Measurements from ENCODE around the gene MFGE8. TPM values are rescaled to one million over a fixed set of nuclear protein-coding genes. Genes with fewer than 3 reads are reported as not detected.

MFGE8 gene
- total and polyA plus RNA-seq, 9 of the 15 experiments (the other 6 are each of a cell fraction or from before 2014, with no cell fraction given): 2.3 to 142 (median 62.3) TPM

DNA sequence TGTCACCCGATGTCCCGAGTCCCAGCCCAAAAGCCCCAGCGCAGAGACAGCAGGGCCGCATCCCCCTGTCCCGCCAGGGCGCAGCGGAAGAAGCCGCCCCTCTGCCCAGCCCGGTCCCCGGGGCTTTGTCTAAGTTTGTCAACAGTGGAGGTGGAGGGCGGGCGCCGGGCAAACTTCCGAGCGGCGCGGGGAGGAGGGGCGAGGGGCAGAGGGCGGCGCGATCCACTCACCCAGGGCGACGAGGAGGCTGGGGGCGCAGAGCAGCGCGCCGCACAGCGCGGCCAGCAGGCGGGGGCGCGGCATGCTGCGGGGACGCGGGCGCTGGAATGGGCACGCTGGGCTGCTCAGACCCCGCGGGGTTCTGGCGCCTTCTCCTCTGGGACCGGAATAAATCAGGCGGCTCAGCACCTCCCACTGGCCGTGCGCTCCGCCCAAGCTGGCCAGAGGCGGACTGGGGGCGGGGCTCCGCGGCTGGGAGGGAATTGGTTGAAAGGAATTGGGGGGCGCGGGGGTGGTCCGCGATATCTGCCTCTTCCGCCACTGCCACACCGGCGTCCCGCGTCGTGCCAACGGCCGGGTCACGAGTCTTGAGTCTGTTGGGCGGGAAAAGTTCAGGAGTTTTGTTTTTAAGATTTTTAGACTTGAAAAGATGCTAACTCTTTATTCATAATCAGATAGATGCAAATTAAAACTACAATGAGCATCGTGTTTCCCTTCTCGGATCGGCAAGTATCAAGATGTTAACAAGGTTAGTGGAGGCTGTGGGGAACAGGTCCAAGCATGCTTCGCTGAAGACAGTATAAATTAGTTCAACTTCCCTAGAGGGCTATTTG lies at the start of gene MFGE8 (continued):
- TF ChIP-seq DACH1 (IDR thresholded peaks at IDR 0.05; ENCODE audit: partially characterized antibody) (no peak), TAF1 (IDR thresholded peaks at IDR 0.05; ENCODE audit: control insufficient read depth, extremely low read depth, insufficient read depth, low read length, severe bottlenecking) (peak; percentile 47), L3MBTL2 (IDR thresholded peaks at IDR 0.05) (peak; percentile 55; the same call in 1 of the 2 replicates), ATF4 (CRISPR knock-in tag; IDR thresholded peaks at IDR 0.05) (no peak), PPARD (CRISPR knock-in tag; IDR thresholded peaks at IDR 0.05) (no peak), NONO (IDR thresholded peaks at IDR 0.05; ENCODE audit: low read depth in 2 of 2, low read length in 1 of 2) (peak; percentile 63 to 97; a peak in 3 of 4 replicates), CREM (IDR thresholded peaks at IDR 0.05; ENCODE audit: low read depth) (peak; percentile 36; the same call in 1 of the 2 replicates), ZNF507 (tag; conservative IDR thresholded peaks at IDR 0.05) (no peak), ZNF449 (CRISPR knock-in tag; IDR thresholded peaks at IDR 0.05) (no peak), SMAD1 (IDR thresholded peaks at IDR 0.05; ENCODE audit: low read depth, low read length, partially characterized antibody) (peak; percentile 9), ILF3 (IDR thresholded peaks at IDR 0.05; ENCODE audit: borderline replicate concordance) (no peak), PRMT5 (CRISPR knock-in tag; IDR thresholded peaks at IDR 0.05) (no peak), HEY1 (CRISPR knock-in tag; IDR thresholded peaks at IDR 0.05; ENCODE audit: borderline replicate concordance) (no peak), ZNF696 (CRISPR knock-in tag; conservative IDR thresholded peaks at IDR 0.05) (no peak), CCAR2 (IDR thresholded peaks at IDR 0.05; ENCODE audit: low read depth, low read length) (no peak), SREBF1 (IDR thresholded peaks at IDR 0.05; ENCODE audit: borderline replicate concordance, low read depth, low read length) (no peak), THAP12 (CRISPR knock-in tag; IDR thresholded peaks at IDR 0.05) (peak; percentile 71; the same call in 1 of the 2 replicates), SREBF2 (CRISPR knock-in tag; IDR thresholded peaks at IDR 0.05) (no peak), SMARCB1 (IDR thresholded peaks at IDR 0.05; ENCODE audit: insufficient read length, low read depth) (no peak), TRIM24 (IDR thresholded peaks at IDR 0.05) (no peak)
- TF ChIP-seq, protein P1, sequence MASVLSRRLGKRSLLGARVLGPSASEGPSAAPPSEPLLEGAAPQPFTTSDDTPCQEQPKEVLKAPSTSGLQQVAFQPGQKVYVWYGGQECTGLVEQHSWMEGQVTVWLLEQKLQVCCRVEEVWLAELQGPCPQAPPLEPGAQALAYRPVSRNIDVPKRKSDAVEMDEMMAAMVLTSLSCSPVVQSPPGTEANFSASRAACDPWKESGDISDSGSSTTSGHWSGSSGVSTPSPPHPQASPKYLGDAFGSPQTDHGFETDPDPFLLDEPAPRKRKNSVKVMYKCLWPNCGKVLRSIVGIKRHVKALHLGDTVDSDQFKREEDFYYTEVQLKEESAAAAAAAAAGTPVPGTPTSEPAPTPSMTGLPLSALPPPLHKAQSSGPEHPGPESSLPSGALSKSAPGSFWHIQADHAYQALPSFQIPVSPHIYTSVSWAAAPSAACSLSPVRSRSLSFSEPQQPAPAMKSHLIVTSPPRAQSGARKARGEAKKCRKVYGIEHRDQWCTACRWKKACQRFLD (CRISPR knock-in tag; IDR thresholded peaks at IDR 0.05): no peak

Data from K562 (cell line).